Neural cell (in vitro differentiated cells): Measurements from ENCODE around the gene FNDC11.

Experiments used
- MXI1 ChIP-seq: fragments of 450-650 bp; conservative IDR thresholded peaks from 2 replicates; pipeline ENCODE4 v1.6.1; 2014; ENCODE audit warnings: antibody characterized with exemption, mild to moderate bottlenecking; ENCODE audit not compliant: poor library complexity, severe bottlenecking
- RAD21 ChIP-seq: fragments of 450-650 bp; conservative IDR thresholded peaks from 2 replicates; pipeline ENCODE4 v1.6.1; 2014; ENCODE audit warnings: antibody characterized with exemption, mild to moderate bottlenecking, moderate library complexity
- TF ChIP-seq, protein P1 (sequence below): fragments of 450-650 bp; IDR thresholded peaks from 2 replicates; pipeline ENCODE4 v1.5.1; 2014; ENCODE audit warnings: antibody characterized with exemption, mild to moderate bottlenecking, moderate library complexity; ENCODE audit not compliant: poor library complexity, severe bottlenecking

DNA sequence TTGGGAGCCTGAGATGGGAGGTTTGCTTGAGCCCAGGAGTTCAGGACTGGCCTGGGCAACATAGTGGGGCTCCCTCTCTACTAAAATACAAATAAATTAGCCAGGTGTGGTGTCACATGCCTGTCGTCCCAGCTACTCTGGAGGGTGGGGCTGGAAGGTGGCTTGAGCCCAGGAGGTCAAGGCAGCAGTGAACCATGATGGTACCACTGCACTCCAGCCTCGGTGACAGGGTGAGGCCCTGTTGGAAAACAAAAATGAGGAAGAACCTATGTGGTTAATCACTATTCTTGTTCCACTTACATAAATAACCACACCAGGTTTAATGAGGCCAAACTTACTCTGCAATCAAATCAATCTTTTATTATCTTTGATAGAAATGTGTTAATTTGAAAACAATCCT lies 28.0 kb upstream of the FNDC11 start:
- TF ChIP-seq RAD21 (no peak), MXI1 (no peak)
- TF ChIP-seq, protein P1, sequence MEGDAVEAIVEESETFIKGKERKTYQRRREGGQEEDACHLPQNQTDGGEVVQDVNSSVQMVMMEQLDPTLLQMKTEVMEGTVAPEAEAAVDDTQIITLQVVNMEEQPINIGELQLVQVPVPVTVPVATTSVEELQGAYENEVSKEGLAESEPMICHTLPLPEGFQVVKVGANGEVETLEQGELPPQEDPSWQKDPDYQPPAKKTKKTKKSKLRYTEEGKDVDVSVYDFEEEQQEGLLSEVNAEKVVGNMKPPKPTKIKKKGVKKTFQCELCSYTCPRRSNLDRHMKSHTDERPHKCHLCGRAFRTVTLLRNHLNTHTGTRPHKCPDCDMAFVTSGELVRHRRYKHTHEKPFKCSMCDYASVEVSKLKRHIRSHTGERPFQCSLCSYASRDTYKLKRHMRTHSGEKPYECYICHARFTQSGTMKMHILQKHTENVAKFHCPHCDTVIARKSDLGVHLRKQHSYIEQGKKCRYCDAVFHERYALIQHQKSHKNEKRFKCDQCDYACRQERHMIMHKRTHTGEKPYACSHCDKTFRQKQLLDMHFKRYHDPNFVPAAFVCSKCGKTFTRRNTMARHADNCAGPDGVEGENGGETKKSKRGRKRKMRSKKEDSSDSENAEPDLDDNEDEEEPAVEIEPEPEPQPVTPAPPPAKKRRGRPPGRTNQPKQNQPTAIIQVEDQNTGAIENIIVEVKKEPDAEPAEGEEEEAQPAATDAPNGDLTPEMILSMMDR: no peak
